Activated naive CD8-positive, alpha-beta T cell treated with anti-CD3 and anti-CD28 coated beads, Interleukin-2, amount 50 U/mL, for 16 hours (primary cell): Measurements from ENCODE around the gene PNMA1.

Experiments used
- DNase-seq: peaks from one replicate; pipeline ENCODE4 v3.0.0-alpha.2; 2020; ENCODE audit warnings: low read depth, low spot score

The PNMA1 gene

GRCh38 chr14:73751157-73751691 is 37.0 kb upstream of the PNMA1 start:
- no peak for DNase-seq

DNA sequence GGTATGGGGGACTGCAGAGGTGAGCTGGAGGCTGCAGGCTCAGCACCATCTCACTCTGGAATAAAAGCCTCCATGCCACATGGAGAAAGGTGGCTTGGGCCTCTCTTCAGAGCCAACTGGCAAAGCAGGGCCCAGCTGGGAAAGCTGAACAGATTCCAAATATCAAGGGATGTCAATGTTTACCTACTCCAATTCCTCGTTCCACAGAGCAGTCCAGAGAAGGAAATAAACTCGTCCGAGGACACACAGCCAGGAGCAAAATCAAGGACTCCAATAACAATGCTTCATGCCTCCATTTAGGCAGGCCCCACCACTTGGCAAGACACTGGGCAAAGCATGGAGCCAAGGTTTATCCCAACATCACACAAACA is 36.3 kb upstream of the PNMA1 start:
- no peak for DNase-seq

GRCh38 chr14:73749706-73750530 is 35.7 kb upstream of the PNMA1 start:
- DNase-seq: no peak

DNA sequence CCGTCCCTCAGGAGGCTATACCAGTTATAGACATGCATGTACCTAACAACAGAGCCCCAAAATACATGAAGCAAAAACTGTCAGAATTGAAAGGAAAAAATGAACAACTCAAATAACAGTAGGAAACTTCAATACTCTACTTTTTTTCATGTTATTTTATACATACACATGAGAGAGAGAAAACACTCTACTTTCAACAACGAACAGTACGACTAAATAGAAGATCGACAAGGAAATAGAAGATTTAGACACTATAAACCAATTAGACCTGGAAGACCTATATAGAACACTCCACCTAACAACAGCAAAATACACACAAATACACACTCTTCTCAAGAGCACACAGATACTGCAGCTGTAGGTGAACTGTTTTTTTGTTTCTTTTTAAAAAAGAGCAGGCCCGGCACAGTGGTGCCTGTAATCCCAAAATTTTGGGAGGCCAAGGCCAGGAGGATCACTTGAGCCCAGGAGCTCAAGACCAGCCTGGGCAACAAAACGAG is 34.7 kb upstream of the PNMA1 start:
- DNase-seq: no peak

DNA sequence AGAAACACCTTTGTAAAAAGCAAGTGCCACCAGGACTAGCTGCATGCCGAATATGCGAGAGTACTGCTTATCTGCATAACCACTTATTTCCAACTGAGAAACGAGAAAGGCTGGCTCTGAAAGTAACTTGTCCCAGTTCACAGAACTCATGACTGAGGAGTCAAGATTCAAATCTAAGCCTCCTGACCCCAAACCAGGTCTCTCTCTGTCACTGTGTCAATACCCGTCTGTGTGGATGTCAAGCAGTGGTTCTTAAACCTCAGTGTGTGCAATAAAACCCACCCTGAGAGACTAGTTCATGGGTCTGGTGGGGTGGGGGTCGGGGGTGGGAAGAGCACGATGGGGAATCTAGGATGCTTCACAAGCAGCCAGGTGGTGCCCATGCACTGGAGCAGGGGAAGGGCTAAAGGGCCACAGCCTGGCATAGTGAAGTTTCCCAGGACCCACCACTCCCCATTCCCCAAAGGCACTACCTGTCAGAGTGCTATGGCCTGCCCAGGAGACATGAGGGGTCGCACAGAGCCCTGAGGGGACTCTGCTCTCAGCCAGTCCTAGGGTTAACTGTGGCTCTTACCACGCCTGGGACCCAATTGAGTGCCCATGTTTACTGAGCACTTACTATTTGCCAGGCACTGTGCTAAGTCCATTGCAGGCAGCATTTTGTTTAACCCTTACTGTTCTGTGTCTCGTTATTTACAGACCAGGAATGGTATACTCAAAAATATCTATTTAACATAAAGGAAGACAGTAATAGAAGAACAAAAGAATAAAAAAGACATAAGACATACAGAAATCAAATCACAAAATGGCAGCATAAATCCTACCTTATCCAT is 33.4 kb upstream of the PNMA1 start:
- no peak for DNase-seq

GRCh38 chr14:73746520-73747378 is 32.6 kb upstream of the PNMA1 start:
- DNase-seq: no peak

DNA sequence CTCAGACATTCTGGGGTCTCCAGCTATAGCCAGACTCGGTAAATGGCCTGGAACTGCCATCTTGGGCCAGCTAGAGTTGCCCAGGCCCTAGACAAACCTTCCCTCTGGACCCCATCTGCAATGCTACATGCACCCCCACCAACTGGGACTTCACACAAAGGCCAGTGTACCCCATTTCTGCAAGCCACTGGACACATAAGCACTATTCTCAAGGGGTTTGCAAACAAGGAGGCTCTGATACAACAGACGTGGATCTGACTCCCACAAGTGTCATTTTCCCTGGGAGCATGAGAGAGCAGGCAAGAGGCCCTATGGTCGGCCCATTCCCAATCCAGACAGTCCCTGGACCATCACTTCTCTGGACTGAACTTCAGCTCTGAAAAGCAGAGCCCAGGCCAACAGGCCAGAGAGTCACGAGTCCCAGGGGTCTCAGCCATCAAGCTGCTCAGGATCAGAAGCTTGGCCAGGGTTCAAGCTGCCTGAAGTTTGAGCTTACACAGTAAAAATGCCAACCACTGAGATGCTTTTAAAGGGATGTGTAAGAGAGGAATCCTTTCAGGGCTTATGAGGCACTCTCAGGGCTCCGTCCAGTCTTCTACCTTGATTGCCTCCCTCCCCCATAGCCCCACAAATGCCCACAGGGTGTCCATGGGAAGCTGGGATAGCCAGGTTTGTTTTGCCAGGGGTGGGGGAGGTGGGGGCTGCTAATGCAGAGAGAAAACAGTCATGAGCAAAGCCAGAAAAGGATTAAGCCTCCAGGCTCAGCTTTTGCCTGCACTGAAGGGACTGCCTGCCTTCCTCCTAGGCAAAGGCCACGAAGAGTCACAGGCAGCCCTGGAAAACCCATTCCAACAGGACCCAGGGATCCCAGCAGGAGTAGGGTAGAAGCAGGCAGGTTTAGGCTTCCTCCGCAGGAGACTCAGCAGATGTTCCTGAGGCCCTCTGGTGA is 31.7 kb upstream of the PNMA1 start:
- no peak for DNase-seq

DNA sequence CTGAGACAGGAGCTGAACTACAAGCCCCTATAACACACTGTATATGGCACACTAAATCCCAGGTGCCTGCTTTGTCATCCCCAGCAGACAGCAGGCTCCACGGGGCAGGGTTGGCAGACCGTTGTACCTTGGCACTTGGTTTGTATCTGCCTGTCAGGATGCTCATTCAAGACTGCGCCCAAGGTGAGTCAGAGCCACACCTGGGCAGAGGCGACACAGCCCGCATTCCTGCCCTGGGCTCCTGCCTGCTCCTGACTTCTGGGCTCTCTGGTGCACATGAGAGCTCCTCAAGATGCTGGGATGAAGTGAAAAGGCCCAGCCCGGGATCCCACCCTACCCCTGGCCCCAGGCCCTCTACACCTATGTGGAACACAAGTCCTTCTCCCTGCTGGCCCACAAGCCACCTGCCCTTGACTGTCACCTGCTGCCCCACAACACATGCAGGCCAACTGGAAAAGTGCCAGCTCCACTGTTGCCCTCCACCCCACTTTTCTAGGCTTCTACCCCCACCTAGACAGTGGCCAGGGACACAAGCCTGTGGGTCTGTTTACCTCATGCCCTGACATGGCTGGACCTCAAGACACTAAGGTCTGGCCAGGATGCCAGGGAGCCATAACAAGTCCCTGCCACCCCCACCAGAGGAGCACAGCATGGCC is 30.8 kb upstream of the PNMA1 start:
- DNase-seq: no peak

DNA sequence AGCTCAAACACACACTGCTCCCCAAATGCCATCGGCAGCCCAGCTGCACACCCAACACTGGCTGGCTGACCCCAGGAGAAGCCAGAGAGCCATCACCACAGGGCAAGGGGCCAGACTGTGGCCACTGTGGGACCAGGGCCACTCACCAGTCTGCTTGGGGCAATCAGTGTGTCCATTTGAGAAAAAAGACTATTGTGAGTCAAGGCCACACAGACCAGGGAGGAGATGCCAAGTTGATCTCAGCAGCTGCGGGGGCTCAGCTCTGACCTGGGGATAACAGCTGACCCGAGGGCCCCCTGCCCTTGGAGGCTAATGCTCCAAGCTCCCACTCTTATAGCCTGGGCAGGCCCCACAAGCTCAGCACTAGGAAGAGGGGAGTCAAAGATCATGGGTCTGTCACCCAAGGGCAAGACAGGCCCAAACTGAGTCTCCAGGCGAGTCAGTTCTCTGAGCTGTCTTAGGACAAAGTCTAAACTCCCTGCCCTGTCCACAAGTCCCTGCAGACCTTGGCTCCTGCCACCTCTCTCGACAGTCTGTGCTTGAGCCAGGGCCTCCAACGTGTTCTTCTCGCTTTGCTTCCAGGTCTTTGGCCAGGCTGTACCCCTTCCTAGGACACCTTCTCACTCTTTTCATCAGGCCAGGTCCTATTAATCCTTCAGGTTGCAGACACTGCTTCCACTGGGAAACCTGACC is 30.1 kb upstream of the PNMA1 start:
- DNase-seq: no peak

GRCh38 chr14:73743431-73743931 is 29.3 kb upstream of the PNMA1 start:
- DNase-seq: peak; percentile 40

GRCh38 chr14:73742520-73743238 is 28.5 kb upstream of the PNMA1 start:
- DNase-seq: no peak

DNA sequence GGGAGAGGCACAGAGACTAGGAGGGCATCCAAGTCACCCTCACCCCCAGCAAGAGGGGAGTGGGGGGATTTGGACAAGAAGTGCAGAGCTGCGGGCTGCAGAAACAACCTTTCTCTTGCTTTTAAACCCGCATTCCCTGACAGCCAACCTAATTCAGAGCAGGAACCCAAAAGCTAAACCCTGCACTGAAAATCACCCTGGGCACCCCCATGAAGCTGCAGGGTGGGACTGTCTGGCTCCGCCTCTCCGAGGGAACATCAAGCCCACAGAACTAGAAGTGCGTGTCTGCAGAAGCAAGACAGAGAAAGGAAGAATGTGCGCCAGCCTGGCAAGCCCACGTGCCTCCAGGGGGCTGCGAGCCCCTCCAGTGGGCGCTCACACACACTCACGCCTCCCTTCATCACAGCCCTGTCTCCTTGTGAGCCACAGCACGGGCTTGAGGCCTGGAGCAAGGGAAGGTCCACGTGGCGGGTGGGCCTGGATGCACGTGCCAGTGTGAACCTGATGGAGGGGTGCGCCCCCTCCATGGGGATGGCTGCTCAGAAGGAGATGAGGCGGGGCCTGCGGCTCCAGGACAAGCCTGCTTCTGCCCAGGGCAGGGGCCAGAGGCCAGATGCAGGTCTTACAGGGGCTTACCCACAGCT is 27.8 kb upstream of the PNMA1 start:
- DNase-seq: no peak

- peak; percentile 48 for DNase-seq
Observed at GRCh38 chr14:73741386-73741875, 27.2 kb upstream of the PNMA1 start.

DNA sequence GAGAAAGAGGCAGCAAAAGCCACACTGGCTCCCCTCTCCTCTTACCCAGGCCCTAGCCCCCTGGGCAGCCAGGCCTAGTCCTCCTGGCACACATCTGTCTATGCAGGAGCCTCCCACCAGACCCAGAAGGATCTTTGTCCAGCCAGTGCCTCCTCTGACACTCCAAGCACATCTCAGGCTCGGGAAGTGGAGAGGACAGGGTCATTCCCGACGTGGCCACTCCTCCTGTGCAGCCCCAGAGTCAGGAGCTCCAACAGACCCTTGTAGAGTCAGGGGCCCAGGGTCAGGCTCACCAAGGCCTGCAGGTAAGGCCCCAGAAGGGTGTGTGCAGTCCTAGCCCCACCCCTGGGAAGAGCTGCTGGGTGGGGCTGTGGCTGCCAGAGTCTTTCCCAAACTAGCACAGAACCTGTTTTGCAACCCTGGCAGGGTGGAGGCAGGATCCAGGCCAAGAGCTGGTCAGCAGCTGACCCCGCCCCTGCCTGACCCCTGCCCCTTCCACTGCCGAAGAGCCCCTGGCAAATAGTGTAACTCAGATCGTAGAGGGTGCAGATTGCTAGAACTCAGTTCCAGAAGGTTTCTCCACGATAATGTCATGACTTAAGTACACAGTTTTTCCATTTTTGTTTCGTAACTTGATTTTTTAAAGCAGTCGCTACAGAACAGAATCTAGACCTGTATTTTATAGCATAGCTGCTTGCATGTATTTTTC is 26.6 kb upstream of the PNMA1 start:
- no peak for DNase-seq

GRCh38 chr14:73739899-73740617 is 25.9 kb upstream of the PNMA1 start:
- DNase-seq: no peak

- no peak for DNase-seq
Observed at GRCh38 chr14:73739174-73739898, 25.2 kb upstream of the PNMA1 start.
